ENCODE results near the gene ZNF485. TPM values are rescaled to one million over a fixed set of nuclear protein-coding genes. Genes with fewer than 3 reads are reported as not detected.

The ZNF485 gene
- total RNA-seq, 1 donor from 2014 or later: 9.0 TPM

DNA sequence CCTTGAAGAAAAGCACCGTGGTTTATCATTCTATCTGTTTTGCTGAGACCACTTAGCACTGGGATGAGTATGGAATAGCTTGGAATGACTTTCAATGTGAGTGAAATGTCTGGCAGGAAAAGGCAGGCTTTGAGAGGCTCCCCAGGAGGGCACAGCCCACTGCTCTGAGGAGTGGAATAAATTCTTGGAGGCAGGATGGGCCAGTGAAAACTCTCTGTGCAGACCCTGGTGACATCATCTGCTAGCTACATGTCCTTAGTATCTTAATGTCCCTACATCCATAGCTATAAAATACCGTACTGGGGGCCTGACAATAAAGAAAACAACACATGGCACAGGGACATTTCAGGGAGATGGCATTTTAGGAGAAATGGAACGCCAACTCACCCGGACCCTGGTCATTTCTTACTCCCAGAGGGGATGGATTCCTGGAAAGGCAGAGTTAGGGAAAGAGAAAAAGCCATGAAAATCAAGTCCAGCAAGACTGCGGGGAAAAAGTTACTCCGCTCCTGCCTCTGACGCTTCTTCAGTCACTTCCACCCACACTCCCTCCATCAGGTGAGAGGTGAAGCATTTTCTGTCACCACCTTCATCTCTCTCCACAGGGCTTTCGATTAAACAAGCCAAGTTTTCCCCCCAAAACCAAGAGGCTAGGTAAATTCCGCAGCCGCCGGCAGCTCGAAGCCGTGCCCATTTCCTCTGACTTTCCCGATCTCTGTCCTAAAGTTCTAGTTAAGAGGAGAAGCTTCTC is 32.8 kb upstream of the ZNF485 start:
- intact Hi-C loops (cut with micrococcal nuclease): loop anchor here (5.0 kb wide), 2 partner anchors 166 to 1206 kb away; partner anchors contain the start of gene HNRNPF
- Mint-ChIP-seq H3K27me3 (no peaks in the 10 kb centered on the region), H3K36me3 (ENCODE audit: low read depth) (peaks cover 4% of the 10 kb centered on the region), H3K4me1 (peaks cover 48% of the 10 kb centered on the region), H3K27ac (peak overlapping the region; percentile 70), H3K9me3 (peaks cover 5% of the 10 kb centered on the region), H3K4me3 (peak overlapping the region; percentile 80)
- ChIA-PET POLR2A (interaction anchor here (0.6 to 3.9 kb wide), 6 partner anchors 21 to 166 kb away, joined by 4 to 19 read pairs (median 6); partner anchors contain the start of genes ZNF32 and ZNF485), CTCF (no interaction called here)
- no peak for DNase-seq
- ATAC-seq (ENCODE audit: low read depth): no peak
- TF ChIP-seq CTCF (IDR thresholded peaks at IDR 0.05): no peak

DNA sequence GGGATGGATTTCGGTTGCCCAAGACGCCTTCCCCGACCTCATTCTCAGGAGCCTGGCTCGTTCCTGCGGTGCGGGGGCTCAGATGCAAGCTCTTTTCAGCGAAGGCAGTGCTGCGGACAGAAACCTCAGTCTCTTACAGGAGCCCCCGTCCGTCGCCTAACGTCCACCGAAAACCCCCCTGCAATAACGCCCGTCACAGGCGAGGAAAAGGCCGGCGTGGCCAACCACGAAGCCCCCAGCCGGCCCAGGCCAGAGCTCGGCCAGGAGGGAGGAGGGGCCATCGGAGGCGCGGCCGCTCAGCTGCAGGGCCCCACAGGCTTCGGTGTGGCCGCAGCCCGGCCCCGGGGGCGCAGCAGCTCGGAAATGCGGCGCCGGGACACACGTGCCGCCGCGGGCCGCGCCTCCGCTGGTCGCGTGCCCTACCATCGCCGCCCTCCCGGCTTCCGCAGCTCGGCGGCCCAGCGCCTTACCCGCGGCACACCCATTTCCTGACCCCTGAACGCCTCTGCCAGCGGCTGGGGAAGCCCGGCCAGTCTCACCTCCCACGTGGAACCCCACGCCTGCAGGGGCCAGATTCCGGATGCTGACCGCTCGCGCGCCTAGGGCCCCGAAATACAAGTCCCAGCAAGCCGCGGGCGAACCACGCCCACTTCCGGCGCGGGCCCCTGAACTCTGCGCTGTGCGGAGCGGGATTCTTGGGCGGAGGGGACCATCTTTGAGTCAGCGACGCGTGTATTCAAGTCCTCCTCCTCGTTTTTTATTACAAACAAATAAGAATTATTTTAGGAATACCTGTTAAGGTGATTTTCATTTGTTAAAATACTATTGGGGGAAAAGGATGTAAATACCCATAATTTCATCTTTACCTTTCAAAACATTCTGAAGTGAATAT is 32.0 kb upstream of the ZNF485 start, which contains the start of gene ZNF239:
Gene ZNF239 (minus strand): TSS at position 616 of the 892 bp plus-strand sequence. CDS start 16,537 bp downstream, outside the sequence.
- CTCF ChIA-PET: no interaction called here
- ATAC-seq (ENCODE audit: low read depth): peak; percentile 95
- intact Hi-C loops (cut with micrococcal nuclease): loop anchor here (1.0 to 5.0 kb wide), 9 partner anchors 21 to 1207 kb away; partner anchors contain the start of genes BMS1, CSGALNACT2, HNRNPF and ZNF32
- no peak for TF ChIP-seq CTCF (IDR thresholded peaks at IDR 0.05)
- Mint-ChIP-seq H3K4me1 (peaks cover 48% of the 10 kb centered on the region), H3K9me3 (peaks cover 5% of the 10 kb centered on the region), H3K27ac (peak within 1 kb of the TSS; percentile 83), H3K36me3 (ENCODE audit: low read depth) (peaks cover 4% of the 10 kb centered on the region), H3K27me3 (no peaks in the 10 kb centered on the region), H3K4me3 (peak within 1 kb of the TSS; percentile 89)
- POLR2A ChIA-PET: interaction anchor here (0.6 to 3.9 kb wide), 6 partner anchors 21 to 167 kb away, joined by 4 to 19 read pairs (median 6); partner anchors contain the start of genes ZNF32 and ZNF485
- DNase-seq: peak; percentile 74

DNA sequence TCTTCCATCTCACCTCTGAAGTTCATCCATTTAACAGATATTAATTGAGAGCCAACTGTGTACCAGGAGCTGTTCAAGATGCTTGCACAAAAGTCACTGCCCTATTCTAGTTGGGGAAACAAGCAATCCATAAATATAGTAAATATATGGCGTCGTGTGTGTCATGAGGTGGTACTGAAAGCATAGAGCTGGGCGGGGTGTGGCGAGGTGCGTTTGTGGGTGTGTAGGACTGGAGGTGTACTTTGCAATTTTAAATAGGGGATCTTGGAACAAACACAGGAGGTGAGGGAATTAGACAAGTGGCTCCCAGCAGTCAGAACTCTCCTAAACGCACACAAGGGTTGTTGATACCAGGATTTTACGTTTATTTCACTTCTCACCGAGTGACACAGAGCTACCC is 31.3 kb upstream of the ZNF485 start:
- ATAC-seq (ENCODE audit: low read depth): no peak
- TF ChIP-seq CTCF (IDR thresholded peaks at IDR 0.05): no peak
- peaks cover 4% of the 10 kb centered on the region for H3K36me3 Mint-ChIP-seq (ENCODE audit: low read depth)
- ChIA-PET CTCF (no interaction called here), POLR2A (interaction anchor here (3.0 to 3.9 kb wide), 2 partner anchors 20 to 73 kb away, joined by 11 to 19 read pairs; partner anchors contain the start of gene ZNF32)
- peaks cover 5% of the 10 kb centered on the region for H3K9me3 Mint-ChIP-seq
- peak overlapping the region; percentile 83 for H3K27ac Mint-ChIP-seq
- H3K27me3 Mint-ChIP-seq: no peaks in the 10 kb centered on the region
- intact Hi-C loops (cut with micrococcal nuclease): loop anchor here (1.0 to 5.0 kb wide), 9 partner anchors 20 to 1208 kb away; partner anchors contain the start of genes BMS1, CSGALNACT2, HNRNPF and ZNF32
- H3K4me3 Mint-ChIP-seq: peak overlapping the region; percentile 89
- peaks cover 48% of the 10 kb centered on the region for H3K4me1 Mint-ChIP-seq
- no peak for DNase-seq

- Mint-ChIP-seq H3K4me1 (peaks cover 44% of the 10 kb centered on the region), H3K4me3 (peak overlapping the region; percentile 33), H3K27me3 (no peaks in the 10 kb centered on the region)
These were observed 30.2 kb upstream of the ZNF485 start for GRCh38 chr10:43576062-43576461.

More at GRCh38 chr10:43576062-43576461, 30.2 kb upstream of the ZNF485 start:
- intact Hi-C loops (cut with micrococcal nuclease): no loop called here
- ChIA-PET CTCF (no interaction called here), POLR2A (interaction anchor here (3.9 kb wide), 1 partner anchor 19 kb away, joined by 19 read pairs; no protein-coding TSS in a partner anchor)
- Mint-ChIP-seq H3K27ac (no peak overlapping the region), H3K36me3 (ENCODE audit: low read depth) (peaks cover 3% of the 10 kb centered on the region), H3K9me3 (peaks cover 5% of the 10 kb centered on the region)
- no peak for DNase-seq
- ATAC-seq (ENCODE audit: low read depth): no peak
- no peak for TF ChIP-seq CTCF (IDR thresholded peaks at IDR 0.05)
